ENCODE data around the gene RCCD1. TPM values are rescaled to one million over a fixed set of nuclear protein-coding genes. Genes with fewer than 3 reads are reported as not detected.

RCCD1 gene
- total and polyA plus RNA-seq, 2 donors from 2014 or later: 11.6 TPM

DNA sequence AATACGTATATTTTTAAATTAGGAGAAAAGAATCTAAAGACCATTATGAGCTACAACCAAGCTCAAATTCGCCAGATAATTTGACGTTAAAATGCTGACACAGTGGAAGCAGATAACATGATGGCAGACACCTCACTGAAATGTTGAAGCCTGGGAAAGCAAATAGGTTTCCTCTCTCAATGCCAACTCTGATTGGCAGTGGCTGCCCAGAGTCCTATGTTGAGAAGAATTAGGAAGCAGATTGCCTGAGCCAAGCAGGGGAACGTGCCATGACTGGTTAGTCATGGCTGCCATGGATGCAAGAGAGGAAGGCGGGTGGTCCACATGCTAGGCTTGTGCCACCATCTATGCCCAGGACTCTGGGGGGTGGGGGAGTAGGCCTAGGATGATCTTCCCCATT, 16.4 kb upstream of the RCCD1 start:
- Histone ChIP-seq H3K36me3 (ENCODE audit: control insufficient read depth in 2 of 3, insufficient read depth in 3 of 3, low read length in 3 of 3) (peaks cover 8 to 33% (median 29%) of the 10 kb centered on the region in 3 donors), H3K9ac (ENCODE audit: low read length in 3 of 3) (no peak overlapping the region), H3K4me3 (ENCODE audit: low read length in 3 of 3) (no peak overlapping the region), H3K27ac (ENCODE audit: low read depth in 2 of 2, low read length in 2 of 2) (no peak overlapping the region), H3K27me3 (ENCODE audit: control insufficient read depth, insufficient read depth, low read length) (no peaks in the 10 kb centered on the region), H3K9me3 (ENCODE audit: control insufficient read depth in 2 of 3, insufficient read depth in 1 of 3, low read length in 3 of 3) (no peaks in the 10 kb centered on the region), H3K4me1 (ENCODE audit: control insufficient read depth in 2 of 3, insufficient read depth in 2 of 3, low read depth in 1 of 3, low read length in 3 of 3) (peaks cover 0 to 15% (median 7%) of the 10 kb centered on the region in 3 donors)
- TF ChIP-seq, protein P1, sequence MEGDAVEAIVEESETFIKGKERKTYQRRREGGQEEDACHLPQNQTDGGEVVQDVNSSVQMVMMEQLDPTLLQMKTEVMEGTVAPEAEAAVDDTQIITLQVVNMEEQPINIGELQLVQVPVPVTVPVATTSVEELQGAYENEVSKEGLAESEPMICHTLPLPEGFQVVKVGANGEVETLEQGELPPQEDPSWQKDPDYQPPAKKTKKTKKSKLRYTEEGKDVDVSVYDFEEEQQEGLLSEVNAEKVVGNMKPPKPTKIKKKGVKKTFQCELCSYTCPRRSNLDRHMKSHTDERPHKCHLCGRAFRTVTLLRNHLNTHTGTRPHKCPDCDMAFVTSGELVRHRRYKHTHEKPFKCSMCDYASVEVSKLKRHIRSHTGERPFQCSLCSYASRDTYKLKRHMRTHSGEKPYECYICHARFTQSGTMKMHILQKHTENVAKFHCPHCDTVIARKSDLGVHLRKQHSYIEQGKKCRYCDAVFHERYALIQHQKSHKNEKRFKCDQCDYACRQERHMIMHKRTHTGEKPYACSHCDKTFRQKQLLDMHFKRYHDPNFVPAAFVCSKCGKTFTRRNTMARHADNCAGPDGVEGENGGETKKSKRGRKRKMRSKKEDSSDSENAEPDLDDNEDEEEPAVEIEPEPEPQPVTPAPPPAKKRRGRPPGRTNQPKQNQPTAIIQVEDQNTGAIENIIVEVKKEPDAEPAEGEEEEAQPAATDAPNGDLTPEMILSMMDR (IDR thresholded peaks at IDR 0.05; ENCODE audit: borderline replicate concordance, extremely low read depth, insufficient read depth): no peak
- DNase-seq (peak in 1 of 5 donors; percentile 15), FAIRE-seq (no peak)
- intact Hi-C loops (cut with DNase I): no loop called here

DNA sequence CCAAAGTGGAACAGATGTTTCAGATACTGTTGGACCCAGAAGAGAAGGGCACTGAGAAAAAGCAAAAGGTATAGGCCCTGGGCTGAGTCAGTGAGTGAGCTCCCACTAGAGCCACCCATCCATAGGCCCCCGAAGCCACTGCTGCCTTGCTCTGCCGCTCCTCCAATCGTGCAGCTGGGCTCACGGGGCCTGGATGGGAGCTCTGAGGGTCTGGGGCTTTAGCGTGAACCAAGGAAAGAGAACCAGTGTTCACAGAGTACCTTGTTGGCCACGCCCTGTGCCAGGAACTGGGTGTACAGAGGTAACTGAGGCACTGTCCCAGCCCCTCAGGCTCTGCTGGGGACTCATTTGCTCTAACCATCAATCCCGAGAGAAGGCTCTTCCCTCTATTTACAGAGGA, 14.9 kb upstream of the RCCD1 start:
- Histone ChIP-seq H3K4me1 (ENCODE audit: control insufficient read depth in 2 of 3, insufficient read depth in 2 of 3, low read depth in 1 of 3, low read length in 3 of 3) (peaks cover 0 to 10% (median 3%) of the 10 kb centered on the region in 3 donors), H3K36me3 (ENCODE audit: control insufficient read depth in 2 of 3, insufficient read depth in 3 of 3, low read length in 3 of 3) (peaks cover 8 to 38% (median 36%) of the 10 kb centered on the region in 3 donors), H3K27me3 (ENCODE audit: control insufficient read depth, insufficient read depth, low read length) (no peaks in the 10 kb centered on the region), H3K27ac (ENCODE audit: low read depth in 2 of 2, low read length in 2 of 2) (no peak overlapping the region), H3K4me3 (ENCODE audit: low read length in 3 of 3) (no peak overlapping the region), H3K9me3 (ENCODE audit: control insufficient read depth in 2 of 3, insufficient read depth in 1 of 3, low read length in 3 of 3) (no peaks in the 10 kb centered on the region), H3K9ac (ENCODE audit: low read length in 3 of 3) (no peak overlapping the region)
- TF ChIP-seq, protein P1 (IDR thresholded peaks at IDR 0.05; ENCODE audit: borderline replicate concordance, extremely low read depth, insufficient read depth): no peak
- peak in 1 of 5 donors; percentile 60 for DNase-seq
- FAIRE-seq: no peak
- intact Hi-C loops (cut with DNase I): no loop called here

DNA sequence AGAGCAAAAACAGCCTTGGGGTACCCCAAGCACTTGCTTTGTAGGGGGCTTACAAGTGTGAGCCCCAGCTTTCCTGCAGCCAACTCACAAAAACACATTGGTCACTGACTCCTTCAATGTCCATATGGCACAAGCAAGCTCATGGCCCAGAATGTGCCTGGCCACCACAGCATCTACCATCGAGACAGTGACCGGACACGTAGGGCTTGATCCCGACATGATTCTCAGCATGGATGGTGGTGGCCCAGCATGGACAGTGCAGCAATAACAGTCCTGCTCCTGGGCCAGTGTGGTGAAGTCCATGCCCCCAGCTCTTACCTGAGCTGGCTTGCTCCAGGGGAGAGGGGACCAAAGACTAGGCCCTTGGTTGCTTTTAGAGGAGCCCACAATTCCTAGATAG, 13.6 kb upstream of the RCCD1 start:
- Histone ChIP-seq H3K27ac (ENCODE audit: low read depth in 2 of 2, low read length in 2 of 2) (no peak overlapping the region), H3K9ac (ENCODE audit: low read length in 3 of 3) (no peak overlapping the region), H3K27me3 (ENCODE audit: control insufficient read depth, insufficient read depth, low read length) (no peaks in the 10 kb centered on the region), H3K9me3 (ENCODE audit: control insufficient read depth in 2 of 3, insufficient read depth in 1 of 3, low read length in 3 of 3) (no peaks in the 10 kb centered on the region), H3K36me3 (ENCODE audit: control insufficient read depth in 2 of 3, insufficient read depth in 3 of 3, low read length in 3 of 3) (peaks cover 8 to 42% (median 40%) of the 10 kb centered on the region in 3 donors), H3K4me3 (ENCODE audit: low read length in 3 of 3) (no peak overlapping the region), H3K4me1 (ENCODE audit: control insufficient read depth in 2 of 3, insufficient read depth in 2 of 3, low read depth in 1 of 3, low read length in 3 of 3) (peaks cover 0 to 4% (median 2%) of the 10 kb centered on the region in 3 donors)
- FAIRE-seq: no peak
- TF ChIP-seq, protein P1 (IDR thresholded peaks at IDR 0.05; ENCODE audit: borderline replicate concordance, extremely low read depth, insufficient read depth): no peak
- DNase-seq: peak in 1 of 5 donors; percentile 25
- intact Hi-C loops (cut with DNase I): no loop called here

Data from kidney (tissue), 14 donors.